Fibroblast of lung (primary cell): ENCODE results near the gene EXTL2. TPM values are rescaled to one million over a fixed set of nuclear protein-coding genes. Genes with fewer than 3 reads are reported as not detected.

Experiments used
- DNase-seq, 2 donors: peaks; one replicate each; pipeline versions ENCODE4 v3.0.0 to v3.0.0-alpha.2; 2010; ENCODE audit warnings: low read depth in 2 of 2
- H2AFZ ChIP-seq: 2 replicates; pipeline ENCODE4 v1.5.1; 2012; ENCODE audit warnings: low read length, control low read depth, inconsistent platforms
- H3K27ac ChIP-seq: 2 replicates; pipeline ENCODE4 v1.5.1; 2011; ENCODE audit warnings: low read length, control low read depth; ENCODE audit not compliant: insufficient read depth
- H3K27me3 ChIP-seq: 2 replicates; pipeline ENCODE4 v1.5.1; 2011; ENCODE audit warnings: mild to moderate bottlenecking, low read length; ENCODE audit not compliant: control insufficient read depth, insufficient read depth
- H3K36me3 ChIP-seq: 2 replicates; pipeline ENCODE4 v1.5.1; 2011; ENCODE audit warnings: low read length; ENCODE audit not compliant: control insufficient read depth, insufficient read depth
- H3K4me1 ChIP-seq: 2 replicates; pipeline ENCODE4 v1.5.1; 2011; ENCODE audit warnings: low read length; ENCODE audit not compliant: control insufficient read depth, insufficient read depth; ENCODE audit errors: extremely low read depth
- H3K4me2 ChIP-seq: 2 replicates; pipeline ENCODE4 v1.5.1; 2011; ENCODE audit warnings: low read length, control low read depth; ENCODE audit not compliant: insufficient read depth; ENCODE audit errors: extremely low read depth
- H3K4me3 ChIP-seq, 4 experiments: fragments of 200-600 bp in 1 of 4; sonication (generic) in 1 of 4; replicated peaks in 1 of 4; 2 replicates each; pipeline ENCODE4 v1.5.1; 2011 to 2016; ENCODE audit warnings: low read length in 4 of 4, low read depth in 3 of 4, mild to moderate bottlenecking in 3 of 4, control low read depth in 2 of 4, inconsistent platforms in 1 of 4, mixed read lengths in 1 of 4; ENCODE audit not compliant: insufficient read depth in 1 of 4; ENCODE audit errors: control extremely low read depth in 1 of 4
- H3K79me2 ChIP-seq: 2 replicates; pipeline ENCODE4 v1.5.1; 2012; ENCODE audit warnings: mild to moderate bottlenecking, low read length, inconsistent platforms; ENCODE audit not compliant: control insufficient read depth, insufficient read depth
- H3K9ac ChIP-seq: 2 replicates; pipeline ENCODE4 v1.5.1; 2011; ENCODE audit warnings: mild to moderate bottlenecking, low read length, control low read depth; ENCODE audit not compliant: insufficient read depth
- H3K9me3 ChIP-seq: 2 replicates; pipeline ENCODE4 v1.5.1; 2012; ENCODE audit warnings: low read depth, low read length; ENCODE audit not compliant: control insufficient read depth, insufficient read depth
- H4K20me1 ChIP-seq: 2 replicates; pipeline ENCODE4 v1.5.1; 2011; ENCODE audit warnings: low read length; ENCODE audit not compliant: control insufficient read depth, insufficient read depth; ENCODE audit errors: extremely low read depth
- CTCF ChIP-seq, 2 donors: IDR thresholded peaks in 1 of 2; conservative IDR thresholded peaks in 1 of 2; 1 replicate in 1 of 2; 2 replicates in 1 of 2; pipeline ENCODE4 v1.5.1; 2011 to 2012; ENCODE audit warnings: low read length in 2 of 2, control low read depth in 1 of 2, inconsistent platforms in 1 of 2, low read depth in 1 of 2, mild to moderate bottlenecking in 1 of 2
- EZH2 ChIP-seq: IDR thresholded peaks from 2 replicates; pipeline ENCODE4 v1.5.1; 2012; ENCODE audit warnings: low read length, control low read depth, mild to moderate bottlenecking; ENCODE audit errors: missing control alignments
- polyA plus RNA-seq, 2 donors: library from polyadenylated mRNA; depleted of rRNA in 1 of 2; stranded (reverse) in 1 of 2; unstranded in 1 of 2; fragments of >200 nt; gene quantifications; 2 replicates each; pipeline ENCODE4 v1.2.1, GENCODE V29; 2011 to 2012; ENCODE audit warnings: missing spikeins in 1 of 2
- total RNA-seq: library from RNA; depleted of rRNA; stranded (reverse); fragments of >200 nt; gene quantifications from 2 replicates; pipeline ENCODE4 v1.2.1, GENCODE V29; 2014

The EXTL2 gene
- total and polyA plus RNA-seq, 2 donors (not counting 1 experiment from before 2014, with no cell fraction given), result 22.1 to 43.7 TPM

GRCh38 chr1:100907887-100908286 lies 13.2 kb upstream of the EXTL2 start:
- H3K4me2 ChIP-seq, result no peak overlapping the region
- TF ChIP-seq EZH2, result no peak
- no peak for TF ChIP-seq CTCF (conservative IDR thresholded peaks at IDR 0.05 in 1 of 2, IDR thresholded peaks at IDR 0.05 in 1 of 2; ENCODE audit: low read depth in 1 of 2, low read length in 2 of 2)
- H3K9ac ChIP-seq, result no peak overlapping the region
- H2AFZ ChIP-seq, result no peak overlapping the region
- no peaks in the 10 kb centered on the region for H3K4me1 ChIP-seq
- DNase-seq, result no peak
- peaks cover 7% of the 10 kb centered on the region for H3K36me3 ChIP-seq
- H3K27ac ChIP-seq, result no peak overlapping the region
- H3K9me3 ChIP-seq, result no peaks in the 10 kb centered on the region
- H3K4me3 ChIP-seq, result no peak overlapping the region
- H3K27me3 ChIP-seq, result no peaks in the 10 kb centered on the region
- H4K20me1 ChIP-seq, result no peaks in the 10 kb centered on the region
- H3K79me2 ChIP-seq, result peaks cover 1% of the 10 kb centered on the region

GRCh38 chr1:100905181-100905580 lies 10.5 kb upstream of the EXTL2 start:
- Histone ChIP-seq H3K4me2 (no peak overlapping the region), H2AFZ (no peak overlapping the region), H3K36me3 (peaks cover 7% of the 10 kb centered on the region), H4K20me1 (no peaks in the 10 kb centered on the region), H3K9ac (no peak overlapping the region), H3K9me3 (no peaks in the 10 kb centered on the region), H3K27me3 (no peaks in the 10 kb centered on the region), H3K27ac (no peak overlapping the region), H3K4me3 (no peak overlapping the region), H3K4me1 (no peaks in the 10 kb centered on the region), H3K79me2 (peaks cover 1% of the 10 kb centered on the region)
- no peak for DNase-seq
- TF ChIP-seq CTCF (conservative IDR thresholded peaks at IDR 0.05 in 1 of 2, IDR thresholded peaks at IDR 0.05 in 1 of 2; ENCODE audit: low read depth in 1 of 2, low read length in 2 of 2) (no peak), EZH2 (no peak)

- Histone ChIP-seq H3K36me3 (peaks cover 7% of the 10 kb centered on the region), H3K4me2 (no peak overlapping the region), H3K79me2 (peaks cover 1% of the 10 kb centered on the region), H3K9me3 (no peaks in the 10 kb centered on the region), H3K4me1 (no peaks in the 10 kb centered on the region), H3K27me3 (no peaks in the 10 kb centered on the region), H3K27ac (no peak overlapping the region), H3K9ac (no peak overlapping the region), H4K20me1 (no peaks in the 10 kb centered on the region), H2AFZ (no peak overlapping the region), H3K4me3 (no peak overlapping the region)
- DNase-seq, result no peak
- TF ChIP-seq EZH2, result no peak
- no peak for TF ChIP-seq CTCF (conservative IDR thresholded peaks at IDR 0.05 in 1 of 2, IDR thresholded peaks at IDR 0.05 in 1 of 2; ENCODE audit: low read depth in 1 of 2, low read length in 2 of 2)
Measured at GRCh38 chr1:100904528-100904927, 9.9 kb upstream of the EXTL2 start.
